Left ventricle myocardium inferior (tissue), 1 donor: Measurements from ENCODE around the gene WBP11. TPM values are rescaled to one million over a fixed set of nuclear protein-coding genes. Genes with fewer than 3 reads are reported as not detected.
A peak's percentile ranks its signal among the peaks of the same experiment; 100 is the strongest.

Source experiments
- DNase-seq: peaks from one replicate; pipeline ENCODE4 v3.0.0-alpha.2; 2020
- H3K27ac ChIP-seq: fragments of 200-600 bp; replicated peaks from 2 replicates; pipeline ENCODE4 v1.8.0; 2021
- H3K27me3 ChIP-seq: fragments of 200-600 bp; 2 replicates; pipeline ENCODE4 v1.8.0; 2021; ENCODE audit warnings: low read depth
- H3K36me3 ChIP-seq: fragments of 200-600 bp; 2 replicates; pipeline ENCODE4 v1.8.0; 2021
- H3K4me1 ChIP-seq: fragments of 200-600 bp; 2 replicates; pipeline ENCODE4 v1.8.0; 2021
- H3K4me3 ChIP-seq: fragments of 200-600 bp; 2 replicates; pipeline ENCODE4 v1.8.0; 2021; ENCODE audit warnings: mild to moderate bottlenecking, moderate library complexity
- H3K9me3 ChIP-seq: fragments of 200-600 bp; replicated peaks from 2 replicates; pipeline ENCODE4 v1.8.0; 2021
- CTCF ChIP-seq: fragments of 200-600 bp; IDR thresholded peaks from 2 replicates; pipeline ENCODE4 v1.8.0; 2021; ENCODE audit warnings: antibody characterized with exemption, mild to moderate bottlenecking, borderline replicate concordance
- intact Hi-C: fragments of 100-400 bp; cut with micrococcal nuclease; formaldehyde crosslinking; loops from one replicate; pipeline ENCODE4 v1.11.0; 2022
- long read RNA-seq: library from polyadenylated mRNA; unstranded; transcript quantifications from one replicate; pipeline ENCODE4 v2.0.0, GENCODE V29; 2021
- total RNA-seq: library from RNA; stranded (reverse); fragmentation: NEBNext Ultra II Directional; extraction: Animal tissue kit (Norgen Biotek cat#: 25700); gene quantifications from one replicate; pipeline ENCODE4 v1.2.1, GENCODE V29; 2021
- donor health status: DM: no; HTN: yes; CAD: no; lungs with severe emphysema.

WBP11 gene
- 49.7 TPM for total RNA-seq
- long read RNA-seq, full-length matches to known transcripts, result 18 of 45 reads
- long read RNA-seq, partial matches to known transcripts, result 25 of 45 reads
- long read RNA-seq, other reads (novel, unspliced or antisense), result 2 of 45 reads

GRCh38 chr12:14803011-14803829 is at the start of gene WBP11, which contains the start of gene C12orf60:
TSS of gene WBP11 (minus strand) at chr12:14803478. CDS start at chr12:14801383, 2,095 bp downstream.
TSS of gene C12orf60 (plus strand) at chr12:14803670. CDS start at chr12:14822936, 19,266 bp downstream.
- Histone ChIP-seq H3K4me3 (peak within 1 kb of the TSS; percentile 96), H3K36me3 (peaks cover 16% of the 10 kb centered on the region), H3K4me1 (peaks cover 38% of the 10 kb centered on the region), H3K27me3 (no peaks in the 10 kb centered on the region), H3K27ac (peak within 1 kb of the TSS; percentile 90), H3K9me3 (no peaks in the 10 kb centered on the region)
- TF ChIP-seq CTCF, result no peak
- peak; percentile 92 for DNase-seq
- intact Hi-C loops, result no loop called here

GRCh38 chr12:14852880-14853279 is 49.6 kb upstream of the WBP11 start:
- intact Hi-C loops, result no loop called here
- Histone ChIP-seq H3K4me1 (peaks cover 20% of the 10 kb centered on the region), H3K27ac (no peak overlapping the region), H3K9me3 (peaks cover 15% of the 10 kb centered on the region), H3K27me3 (no peaks in the 10 kb centered on the region), H3K36me3 (no peaks in the 10 kb centered on the region), H3K4me3 (no peak overlapping the region)
- TF ChIP-seq CTCF, result no peak
- no peak for DNase-seq

- Histone ChIP-seq H3K27me3 (no peaks in the 10 kb centered on the region), H3K4me1 (peaks cover 38% of the 10 kb centered on the region), H3K9me3 (peaks cover 2% of the 10 kb centered on the region), H3K36me3 (no peaks in the 10 kb centered on the region), H3K4me3 (no peak overlapping the region), H3K27ac (no peak overlapping the region)
- no peak for DNase-seq
- no peak for TF ChIP-seq CTCF
- intact Hi-C loops, result no loop called here
Measured at GRCh38 chr12:14850929-14851663, 47.8 kb upstream of the WBP11 start.

- Histone ChIP-seq H3K27me3 (no peaks in the 10 kb centered on the region), H3K27ac (peak overlapping the region; percentile 59), H3K36me3 (no peaks in the 10 kb centered on the region), H3K4me3 (no peak overlapping the region), H3K9me3 (no peaks in the 10 kb centered on the region), H3K4me1 (peaks cover 48% of the 10 kb centered on the region)
- no peak for DNase-seq
- intact Hi-C loops, result loop anchor here (5.0 kb wide), 1 partner anchor 33 kb away; no protein-coding TSS in a partner anchor
- no peak for TF ChIP-seq CTCF
Measured at GRCh38 chr12:14849661-14850060, 46.4 kb upstream of the WBP11 start.

DNA sequence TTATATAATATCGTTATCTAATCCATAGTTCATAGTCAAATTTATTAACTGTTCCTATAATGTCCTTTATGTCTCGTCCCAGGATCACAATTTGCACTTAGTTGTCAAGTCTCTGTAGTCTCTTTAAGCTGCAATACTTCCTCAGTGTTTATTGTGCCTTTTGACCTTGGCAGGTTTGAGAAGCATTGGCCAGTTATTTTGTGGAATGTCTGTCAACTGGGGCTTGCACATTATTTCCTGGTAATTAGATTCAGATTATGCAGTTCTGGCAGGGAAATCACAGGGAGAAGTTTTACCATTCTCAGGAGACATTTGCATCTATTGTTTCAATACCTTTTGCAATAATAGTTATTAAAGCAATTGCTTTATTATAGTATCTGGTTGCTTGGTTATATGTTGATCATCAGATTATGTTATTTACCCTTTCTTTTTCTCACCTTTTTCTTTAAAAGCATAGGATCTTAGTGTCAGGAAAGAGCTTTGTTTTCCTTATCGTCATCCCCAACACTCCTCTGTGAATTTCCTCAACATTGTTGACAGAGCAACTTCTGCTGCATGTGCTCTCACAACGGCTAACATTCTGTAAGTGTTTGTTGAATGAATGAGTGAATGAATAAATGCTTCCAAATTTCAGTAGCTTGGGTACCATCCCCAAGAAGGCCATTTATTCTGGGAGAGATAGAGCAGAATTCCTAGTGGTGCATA is 43.8 kb upstream of the WBP11 start:
- no peak for TF ChIP-seq CTCF
- Histone ChIP-seq H3K36me3 (no peaks in the 10 kb centered on the region), H3K4me3 (no peak overlapping the region), H3K27me3 (no peaks in the 10 kb centered on the region), H3K9me3 (no peaks in the 10 kb centered on the region), H3K4me1 (peaks cover 62% of the 10 kb centered on the region), H3K27ac (peak overlapping the region; percentile 85)
- intact Hi-C loops, result loop anchor here (5.0 kb wide), 1 partner anchor 35 kb away; no protein-coding TSS in a partner anchor
- no peak for DNase-seq
